MCF 10A (cell line): ENCODE results near the gene RAB6B. TPM values are rescaled to one million over a fixed set of nuclear protein-coding genes. Genes with fewer than 3 reads are reported as not detected.

Source experiments
- BruUV-seq: library from RNA; stranded (reverse); fragments of 400-500 nt; replicated peaks from 2 replicates; lab custom pipeline; 2021; lab: Mats Ljungman, UMichigan
- CTCF ChIA-PET: fragments of 300-600 bp; sonication (Branson Sonifier 250); formaldehyde crosslinking; extraction: SDS; loops from one replicate; lab custom pipeline; 2021; ENCODE audit warnings: antibody characterized with exemption, inconsistent platforms; lab: Yijun Ruan, JAX
- POLR2A ChIA-PET: fragments of 300-600, 350-650 bp; sonication (Branson Sonifier 250); formaldehyde crosslinking; extraction: SDS; loops from one replicate; lab custom pipeline; 2020; ENCODE audit warnings: antibody characterized with exemption, inconsistent platforms; lab: Yijun Ruan, JAX
- DNase-seq: peaks from one replicate; pipeline ENCODE4 v3.0.0-alpha.2; 2018; ENCODE audit not compliant: unreplicated experiment
- H3K27ac Mint-ChIP-seq: one replicate; pipeline ENCODE4 v1.8.0; 2022; ENCODE audit warnings: mild to moderate bottlenecking, low read depth, mixed read lengths; ENCODE audit not compliant: unreplicated experiment
- H3K27me3 Mint-ChIP-seq: one replicate; pipeline ENCODE4 v1.8.0; 2022; ENCODE audit warnings: mixed read lengths; ENCODE audit not compliant: insufficient read depth, unreplicated experiment
- H3K36me3 Mint-ChIP-seq: one replicate; pipeline ENCODE4 v1.8.0; 2022; ENCODE audit warnings: mild to moderate bottlenecking, moderate library complexity, mixed read lengths; ENCODE audit not compliant: insufficient read depth, unreplicated experiment
- H3K4me1 Mint-ChIP-seq: one replicate; pipeline ENCODE4 v1.8.0; 2022; ENCODE audit warnings: mixed read lengths; ENCODE audit not compliant: insufficient read depth, unreplicated experiment
- H3K4me3 Mint-ChIP-seq: one replicate; pipeline ENCODE4 v1.8.0; 2022; ENCODE audit warnings: mild to moderate bottlenecking, moderate library complexity, mixed read lengths; ENCODE audit not compliant: unreplicated experiment
- H3K9me3 Mint-ChIP-seq: one replicate; pipeline ENCODE4 v1.8.0; 2022; ENCODE audit warnings: mixed read lengths; ENCODE audit not compliant: unreplicated experiment
- CTCF ChIP-seq: fragments of 200-600 bp; IDR thresholded peaks from one replicate; pipeline ENCODE4 v1.8.0; 2022; ENCODE audit warnings: antibody characterized with exemption, mild to moderate bottlenecking; ENCODE audit not compliant: unreplicated experiment
- intact Hi-C: fragments of 100-400 bp; cut with micrococcal nuclease; formaldehyde crosslinking; loops from 2 replicates; pipeline ENCODE4 v1.14.1; 2022
- total RNA-seq: library from RNA; stranded (reverse); gene quantifications from 2 replicates; pipeline ENCODE4 v1.2.3, GENCODE V29; 2022

Gene RAB6B
- total RNA-seq, 1 experiment from 2014 or later, result 1.1 TPM

- Mint-ChIP-seq H3K4me1 (no peaks in the 10 kb centered on the region), H3K27ac (no peak overlapping the region), H3K9me3 (no peaks in the 10 kb centered on the region), H3K4me3 (no peak overlapping the region), H3K27me3 (no peaks in the 10 kb centered on the region), H3K36me3 (no peaks in the 10 kb centered on the region)
- BruUV-seq, result no TSS peak
- DNase-seq, result no peak
- CTCF ChIA-PET, result no interaction called here
- POLR2A ChIA-PET, result no interaction called here
- TF ChIP-seq CTCF, result no peak
- intact Hi-C loops, result no loop called here
Measured at GRCh38 chr3:133860519-133860918, 35.2 kb downstream of the RAB6B start.

- POLR2A ChIA-PET, result no interaction called here
- no peak for TF ChIP-seq CTCF
- H3K27me3 Mint-ChIP-seq, result no peaks in the 10 kb centered on the region
- H3K4me1 Mint-ChIP-seq, result no peaks in the 10 kb centered on the region
- DNase-seq, result no peak
- CTCF ChIA-PET, result interaction anchor here (0.6 to 0.8 kb wide), 2 partner anchors 33 to 50 kb away, joined by 3 read pairs; no protein-coding TSS in a partner anchor
- no peak overlapping the region for H3K27ac Mint-ChIP-seq
- no peaks in the 10 kb centered on the region for H3K9me3 Mint-ChIP-seq
- H3K4me3 Mint-ChIP-seq, result no peak overlapping the region
- intact Hi-C loops, result no loop called here
- no peaks in the 10 kb centered on the region for H3K36me3 Mint-ChIP-seq
- BruUV-seq, result no TSS peak
Measured at GRCh38 chr3:133859381-133860234, 36.1 kb downstream of the RAB6B start.

- no peaks in the 10 kb centered on the region for H3K9me3 Mint-ChIP-seq
- no peak for DNase-seq
- ChIA-PET CTCF (no interaction called here), POLR2A (no interaction called here)
- no TSS peak for BruUV-seq
- H3K36me3 Mint-ChIP-seq, result no peaks in the 10 kb centered on the region
- intact Hi-C loops, result no loop called here
- H3K27ac Mint-ChIP-seq, result no peak overlapping the region
- no peak for TF ChIP-seq CTCF
- H3K27me3 Mint-ChIP-seq, result no peaks in the 10 kb centered on the region
- no peaks in the 10 kb centered on the region for H3K4me1 Mint-ChIP-seq
- H3K4me3 Mint-ChIP-seq, result no peak overlapping the region
Measured at GRCh38 chr3:133857767-133858166, 37.9 kb downstream of the RAB6B start.

- ChIA-PET POLR2A (no interaction called here), CTCF (interaction anchor here (0.8 kb wide), 1 partner anchor 116 kb away, joined by 3 read pairs; no protein-coding TSS in a partner anchor)
- DNase-seq, result no peak
- Mint-ChIP-seq H3K4me1 (no peaks in the 10 kb centered on the region), H3K36me3 (no peaks in the 10 kb centered on the region), H3K4me3 (no peak overlapping the region), H3K27ac (no peak overlapping the region), H3K27me3 (no peaks in the 10 kb centered on the region), H3K9me3 (no peaks in the 10 kb centered on the region)
- no peak for TF ChIP-seq CTCF
- no TSS peak for BruUV-seq
- intact Hi-C loops, result no loop called here
Measured at GRCh38 chr3:133856316-133856715, 39.4 kb downstream of the RAB6B start.
